GM19193 (cell line): Measurements from ENCODE around the gene SNCG.

Source experiments
- POLR2A ChIP-seq: IDR thresholded peaks from 4 replicates; pipeline ENCODE4 v1.6.1; 2011; ENCODE audit not compliant: insufficient read depth, insufficient read length; ENCODE audit errors: extremely low read depth

Gene SNCG

DNA sequence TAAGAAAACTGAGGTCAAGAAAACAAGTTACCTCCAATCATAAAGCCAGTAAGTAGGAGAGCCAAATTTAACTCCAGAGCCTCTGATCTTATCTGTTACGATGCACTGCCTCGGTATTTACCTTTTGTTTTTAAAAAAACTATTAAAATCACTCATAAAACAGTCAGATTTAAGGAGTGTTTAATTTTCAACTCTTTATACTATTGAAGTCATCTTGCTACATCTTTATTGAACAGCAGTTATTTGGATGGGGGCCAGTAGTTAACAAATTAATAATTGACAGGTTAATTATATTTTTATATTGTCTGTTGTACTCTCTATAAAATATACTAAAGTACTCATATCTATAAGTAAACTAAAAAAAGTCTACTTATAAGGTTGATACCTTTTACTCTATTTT lies 34.5 kb downstream of the SNCG start:
- no peak for TF ChIP-seq POLR2A

GRCh38 chr10:87000491-87000890 lies 42.1 kb downstream of the SNCG start:
- no peak for TF ChIP-seq POLR2A
